HepG2 (cell line): ENCODE measurements around the gene PDIA2. TPM values are rescaled to one million over a fixed set of nuclear protein-coding genes. Genes with fewer than 3 reads are reported as not detected.

ENCODE experiments used
- ATAC-seq: fragments of 200-7000 bp; cut with Tn5 transposase; 3 replicates; pipeline ENCODE4 v1.9.1; 2020; ENCODE audit warnings: mild to moderate bottlenecking, moderate library complexity
- BruUV-seq: library from RNA; stranded (reverse); fragments of 400-500 nt; replicated peaks from 2 replicates; lab custom pipeline; 2021; lab: Mats Ljungman, UMichigan
- CTCF ChIA-PET: fragments of 300-600 bp; formaldehyde crosslinking; extraction: SDS; loops from one replicate; lab custom pipeline; 2021; ENCODE audit warnings: low total read pairs, inconsistent platforms, low intra/inter-chr PET ratio; lab: Yijun Ruan, JAX
- POLR2A ChIA-PET: fragments of 350-600 bp; sonication (Branson Sonifier 250); formaldehyde crosslinking; loops from one replicate; lab custom pipeline; 2020; ENCODE audit warnings: antibody characterized with exemption, inconsistent platforms; lab: Yijun Ruan, JAX
- DNase-seq: peaks from one replicate; pipeline ENCODE4 v3.0.0-alpha.2; 2015; ENCODE audit warnings: low spot score
- FAIRE-seq: peaks from 3 replicates; lab custom pipeline; 2011; peaks lifted over from hg19 to GRCh38; lab: Jason Lieb, UNC
- H2AFZ ChIP-seq: one replicate; pipeline ENCODE4 v1.6.1; 2011; ENCODE audit warnings: low read length, inconsistent platforms
- H3K27ac ChIP-seq: fragments of 300-600 bp; 3 replicates; pipeline ENCODE4 v1.8.0; 2011; ENCODE audit warnings: mixed run types, mild to moderate bottlenecking, mixed read lengths, low read length, inconsistent platforms; ENCODE audit not compliant: insufficient read depth; ENCODE audit errors: extremely low read length
- H3K27me3 ChIP-seq, 2 experiments: fragments of 200-600 bp in 1 of 2; 2 replicates in 1 of 2; 3 replicates in 1 of 2; pipeline versions ENCODE4 v1.6.0 to v1.8.0; 2011; ENCODE audit warnings: low read length in 2 of 2, mild to moderate bottlenecking in 2 of 2, moderate library complexity in 2 of 2, inconsistent platforms in 1 of 2; ENCODE audit not compliant: insufficient read depth in 2 of 2, control insufficient read depth in 1 of 2
- H3K36me3 ChIP-seq, 2 experiments: fragments of 200-600 bp in 1 of 2; replicated peaks in 1 of 2; 2 replicates in 1 of 2; 3 replicates in 1 of 2; pipeline versions ENCODE4 v1.5.1 to v1.8.0; 2011; ENCODE audit warnings: low read length in 2 of 2, inconsistent platforms in 1 of 2; ENCODE audit not compliant: insufficient read depth in 2 of 2, control insufficient read depth in 1 of 2
- H3K4me1 ChIP-seq: 2 replicates; pipeline ENCODE4 v1.5.1; 2012; ENCODE audit warnings: low read length, inconsistent platforms; ENCODE audit not compliant: insufficient read depth
- H3K4me2 ChIP-seq: 2 replicates; pipeline ENCODE4 v1.6.0; 2011; ENCODE audit warnings: low read depth, low read length, inconsistent platforms
- H3K4me3 ChIP-seq, 3 experiments: fragments of 200-600 bp in 1 of 3; sonication (generic), shearing (Covaris generic) in 1 of 3; replicated peaks in 1 of 3; 2 replicates each; pipeline ENCODE4 v1.5.1; 2011 to 2016; ENCODE audit warnings: low read length in 3 of 3, inconsistent platforms in 2 of 3, low read depth in 2 of 3, mild to moderate bottlenecking in 2 of 3, control low read depth in 1 of 3, mixed read lengths in 1 of 3; ENCODE audit not compliant: insufficient read depth in 1 of 3
- H3K79me2 ChIP-seq: one replicate; pipeline ENCODE4 v1.6.1; 2011; ENCODE audit warnings: low read length, inconsistent platforms; ENCODE audit not compliant: insufficient read depth
- H3K9ac ChIP-seq: 2 replicates; pipeline ENCODE4 v1.6.0; 2011; ENCODE audit warnings: mild to moderate bottlenecking, low read depth, low read length, inconsistent platforms; ENCODE audit not compliant: insufficient read depth
- H3K9me3 ChIP-seq: 2 replicates; pipeline ENCODE4 v1.5.1; 2012; ENCODE audit warnings: mild to moderate bottlenecking, low read length
- H4K20me1 ChIP-seq: 2 replicates; pipeline ENCODE4 v1.6.0; 2011; ENCODE audit warnings: inconsistent platforms, mild to moderate bottlenecking, low read length, moderate library complexity; ENCODE audit not compliant: insufficient read depth
- ARID5B ChIP-seq: IDR thresholded peaks from 2 replicates; pipeline ENCODE4 v1.4.0; 2020; ENCODE audit warnings: mild to moderate bottlenecking, missing genetic modification reagents
- CREM ChIP-seq, 2 experiments: sonication (generic) in 1 of 2; formaldehyde crosslinking in 1 of 2; IDR thresholded peaks; 2 replicates each; pipeline versions ENCODE4 v1.4.0 to v1.6.1; 2016 to 2020; ENCODE audit warnings: antibody characterized with exemption in 1 of 2, mild to moderate bottlenecking in 1 of 2, missing genetic modification reagents in 1 of 2
- DR1 ChIP-seq: sonication (generic); formaldehyde crosslinking; IDR thresholded peaks from 2 replicates; pipeline ENCODE4 v1.8.0; 2021; ENCODE audit warnings: mild to moderate bottlenecking, missing genetic modification reagents, inconsistent platforms
- GFI1 ChIP-seq: sonication (generic); formaldehyde crosslinking; IDR thresholded peaks from 2 replicates; pipeline ENCODE4 v1.5.0; 2020; ENCODE audit warnings: missing genetic modification reagents, mild to moderate bottlenecking, borderline replicate concordance
- GPN1 ChIP-seq: sonication (generic); formaldehyde crosslinking; IDR thresholded peaks from 2 replicates; pipeline ENCODE4 v1.5.1; 2020; ENCODE audit warnings: missing genetic modification reagents, borderline replicate concordance
- KLF9 ChIP-seq: IDR thresholded peaks from 2 replicates; pipeline ENCODE4 v1.6.1; 2016; ENCODE audit warnings: low read depth
- LCORL ChIP-seq, 2 experiments: fragments of 450-650 bp in 1 of 2; sonication (generic) in 1 of 2; formaldehyde crosslinking in 1 of 2; IDR thresholded peaks; 2 replicates each; pipeline versions ENCODE4 v1.5.0 to v1.6.1; 2017 to 2020; ENCODE audit warnings: antibody characterized with exemption in 1 of 2, missing genetic modification reagents in 1 of 2
- MLX ChIP-seq: IDR thresholded peaks from 2 replicates; pipeline ENCODE4 v1.6.1; 2016
- POLR2AphosphoS5 ChIP-seq: IDR thresholded peaks from 2 replicates; pipeline ENCODE4 v1.6.1; 2012; ENCODE audit warnings: low read depth, low read length
- RNF2 ChIP-seq: fragments of 450-650 bp; conservative IDR thresholded peaks from 2 replicates; pipeline ENCODE4 v1.6.1; 2016; ENCODE audit warnings: low read depth
- ZMAT3 ChIP-seq: sonication (generic); formaldehyde crosslinking; conservative IDR thresholded peaks from 2 replicates; pipeline ENCODE4 v1.7.0; 2021; ENCODE audit warnings: missing genetic modification reagents
- ZNF17 ChIP-seq: sonication (generic); formaldehyde crosslinking; IDR thresholded peaks from 2 replicates; pipeline ENCODE4 v1.5.0; 2020; ENCODE audit warnings: mild to moderate bottlenecking, missing genetic modification reagents
- ZNF552 ChIP-seq: sonication (generic); formaldehyde crosslinking; IDR thresholded peaks from 2 replicates; pipeline ENCODE4 v1.9.0; 2022; ENCODE audit warnings: missing genetic modification reagents, mild to moderate bottlenecking, borderline replicate concordance
- ZNF564 ChIP-seq: sonication (generic); formaldehyde crosslinking; IDR thresholded peaks from 2 replicates; pipeline ENCODE4 v1.8.1; 2023; ENCODE audit warnings: mild to moderate bottlenecking, missing genetic modification reagents
- ZNF709 ChIP-seq: sonication (generic); formaldehyde crosslinking; IDR thresholded peaks from 2 replicates; pipeline ENCODE4 v1.5.0; 2020; ENCODE audit warnings: mild to moderate bottlenecking, missing genetic modification reagents
- ZNF784 ChIP-seq: sonication (generic); formaldehyde crosslinking; IDR thresholded peaks from 2 replicates; pipeline ENCODE4 v1.5.1; 2020; ENCODE audit warnings: missing genetic modification reagents, mild to moderate bottlenecking, borderline replicate concordance
- ZNF83 ChIP-seq: sonication (generic); formaldehyde crosslinking; IDR thresholded peaks from 2 replicates; pipeline ENCODE4 v1.4.0; 2020; ENCODE audit warnings: missing genetic modification reagents, mild to moderate bottlenecking, borderline replicate concordance
- ZNF879 ChIP-seq: sonication (generic); formaldehyde crosslinking; IDR thresholded peaks from 2 replicates; pipeline ENCODE4 v1.8.1; 2023; ENCODE audit warnings: missing genetic modification reagents
- WGBS: methylation state at CpG from one replicate; pipeline ENCODE4 v1.1.6; 2017; ENCODE audit warnings: low lambda C conversion rate; 5-methylcytosine and 5-hydroxymethylcytosine counted together
- in situ Hi-C: cut with HindIII; loops from 2 replicates; pipeline ENCODE4 v1.10.0; 2017; ENCODE audit warnings: low pct_unique_long_range_greater_than_20kb; ENCODE audit not compliant: extremely low pct_ligation_motif_present
- intact Hi-C: fragments of 100-400 bp; cut with micrococcal nuclease; formaldehyde crosslinking; loops from one replicate; pipeline ENCODE4 v1.10.0; 2022; ENCODE audit not compliant: unreplicated experiment
- polyA plus RNA-seq, 8 experiments: library from polyadenylated mRNA; depleted of rRNA in 3 of 8; stranded (reverse) in 7 of 8; unstranded in 1 of 8; fragments of >200 nt; fragmentation: Illumina TruSeq in 4 of 8; extraction: Trizol in 4 of 8; gene quantifications; 2 replicates each; pipeline versions ENCODE4 v1.2.1 to v1.2.3, GENCODE V29; 2011 to 2016; ENCODE audit warnings: low read depth in 4 of 8, missing spikeins in 1 of 8, mixed read lengths in 1 of 8; ENCODE audit not compliant: insufficient read depth in 1 of 8
- total RNA-seq, 5 experiments: library from RNA; depleted of rRNA; stranded (reverse); fragments of >200 nt; fragmentation: Illumina TruSeq; extraction: Trizol; gene quantifications; 2 replicates each; pipeline ENCODE4 v1.2.3, GENCODE V29; 2016; ENCODE audit warnings: low read depth in 1 of 5

PDIA2 gene
- total and polyA plus RNA-seq, 2 of the 13 experiments (the other 11 are each of a cell fraction or from before 2014, with no cell fraction given) = 0.35 to 1.9 TPM

DNA sequence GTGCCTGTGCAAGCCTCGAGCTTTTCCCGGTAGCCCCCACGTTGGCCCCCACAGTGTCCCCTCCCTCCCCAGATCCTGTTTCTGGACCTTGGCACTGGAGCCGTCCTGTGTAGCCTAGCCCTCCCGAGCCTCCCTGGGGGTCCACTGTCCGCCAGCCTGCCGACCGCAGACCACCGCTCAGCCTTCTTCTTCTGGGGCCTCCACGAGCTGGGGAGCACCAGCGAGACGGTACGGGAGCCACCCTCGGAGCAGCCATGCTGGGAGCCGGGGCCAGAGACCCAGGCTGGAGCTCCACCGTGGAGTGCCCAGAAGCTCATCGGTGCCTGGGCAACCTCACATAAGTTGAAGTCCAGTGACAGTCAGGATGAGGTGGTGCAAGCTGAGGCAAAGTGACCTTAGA is 19.0 kb upstream of the PDIA2 start:
- H3K27me3 ChIP-seq = peaks cover 5 to 6% of the 10 kb centered on the region in 2 experiments; a peak in 3 of 5 replicates
- DNase-seq = no peak
- peaks cover 12% of the 10 kb centered on the region for H3K4me1 ChIP-seq
- WGBS = 93% methylated on average over 13 of the region's 17 CpGs
- TF ChIP-seq ARID5B (CRISPR knock-in tag) (no peak), ZNF83 (CRISPR knock-in tag) (no peak), DR1 (no peak), ZMAT3 (CRISPR knock-in tag) (no peak), GPN1 (CRISPR knock-in tag) (no peak), LCORL (IDR thresholded peaks at IDR 0.05) (no peak), LCORL (CRISPR knock-in tag; IDR thresholded peaks at IDR 0.05) (no peak), POLR2AphosphoS5 (no peak), ZNF784 (CRISPR knock-in tag) (no peak), GFI1 (CRISPR knock-in tag) (no peak), KLF9 (no peak), ZNF879 (CRISPR knock-in tag) (no peak), ZNF552 (no peak), ZNF709 (CRISPR knock-in tag) (no peak), MLX (CRISPR knock-in tag) (no peak), ZNF564 (CRISPR knock-in tag) (no peak), CREM (IDR thresholded peaks at IDR 0.05) (no peak), CREM (CRISPR knock-in tag; IDR thresholded peaks at IDR 0.05) (no peak), ZNF17 (CRISPR knock-in tag) (no peak), RNF2 (no peak)
- H3K27ac ChIP-seq = no peak overlapping the region
- H3K4me3 ChIP-seq = no peak overlapping the region
- intact Hi-C loops = no loop called here
- ChIA-PET CTCF (no interaction called here), POLR2A (no interaction called here)
- H3K9ac ChIP-seq = no peak overlapping the region
- ATAC-seq = no peak
- H3K36me3 ChIP-seq = peaks cover 13 to 23% of the 10 kb centered on the region in 2 experiments; a peak in 4 of 5 replicates
- in situ Hi-C loops = no loop called here
- no peaks in the 10 kb centered on the region for H4K20me1 ChIP-seq
- no peak for FAIRE-seq
- no TSS peak for BruUV-seq
- H3K9me3 ChIP-seq = no peaks in the 10 kb centered on the region
- no peaks in the 10 kb centered on the region for H3K79me2 ChIP-seq
- H2AFZ ChIP-seq = no peak overlapping the region
- no peak overlapping the region for H3K4me2 ChIP-seq
